LNCaP clone FGC (cell line): ENCODE data around the gene LGR6.
"Not testable (repeated sequence)": the region's sequence is repeated elsewhere in the genome, so short reads cannot be mapped to it uniquely, and the experiment has no call there.

Experiments used
- DNase-seq: peaks from one replicate; pipeline ENCODE4 v3.0.0-alpha.2; 2011; ENCODE audit warnings: low read depth
- H3K4me3 ChIP-seq: 2 replicates; pipeline ENCODE4 v1.5.1; 2011; ENCODE audit warnings: mild to moderate bottlenecking, low read depth, low read length, control low read depth
- CTCF ChIP-seq: IDR thresholded peaks from 2 replicates; pipeline ENCODE4 v1.5.1; 2012; ENCODE audit warnings: mild to moderate bottlenecking; ENCODE audit not compliant: control insufficient read depth, insufficient read depth; ENCODE audit errors: extremely low read depth

The LGR6 gene

GRCh38 chr1:202193614-202194327 is at the start of gene LGR6:
Gene LGR6 (plus strand): TSS chr1:202193799. CDS start chr1:202193990, 191 bp downstream.
- no peak for TF ChIP-seq CTCF
- DNase-seq: no peak
- no peak within 1 kb of the TSS for H3K4me3 ChIP-seq

- no peak for TF ChIP-seq CTCF
- no peak for DNase-seq
- peak within 1 kb of the TSS; percentile 88 for H3K4me3 ChIP-seq
Measured at GRCh38 chr1:202144402-202145067, 49.1 kb upstream of the LGR6 start, which contains the start of gene ARL8A. Gene ARL8A (minus strand): TSS chr1:202144737. CDS start chr1:202144572, 165 bp downstream.

GRCh38 chr1:202145068-202145743 is 48.4 kb upstream of the LGR6 start:
- H3K4me3 ChIP-seq: peak overlapping the region; percentile 88
- TF ChIP-seq CTCF: no peak
- DNase-seq: no peak

GRCh38 chr1:202145744-202146140 is 47.9 kb upstream of the LGR6 start:
- H3K4me3 ChIP-seq: 0 out of 2 replicates have a peak overlapping the region, but pooled peaks have one; percentile 88
- not testable (repeated sequence) for DNase-seq

- no peak for DNase-seq
- TF ChIP-seq CTCF: no peak
- H3K4me3 ChIP-seq: no peak overlapping the region
Measured at GRCh38 chr1:202146279-202146678, 47.3 kb upstream of the LGR6 start.

GRCh38 chr1:202146993-202147392 is 46.6 kb upstream of the LGR6 start:
- H3K4me3 ChIP-seq: no peak overlapping the region
- DNase-seq: no peak
- no peak for TF ChIP-seq CTCF

- no peak for DNase-seq
- H3K4me3 ChIP-seq: no peak overlapping the region
- no peak for TF ChIP-seq CTCF
Measured at GRCh38 chr1:202148391-202148790, 45.2 kb upstream of the LGR6 start.
